GM10266 (cell line): Measurements from ENCODE around the gene SLC48A1.

Source experiments
- DNase-seq: peaks from one replicate; pipeline ENCODE4 v3.0.0; 2012; ENCODE audit errors: extremely low spot score
- TF ChIP-seq, protein P1 (sequence below): IDR thresholded peaks from 2 replicates; pipeline ENCODE4 v1.5.1; 2012; ENCODE audit warnings: mild to moderate bottlenecking, low read depth; ENCODE audit not compliant: control insufficient read depth, insufficient read depth; ENCODE audit errors: missing control alignments

Gene SLC48A1

DNA sequence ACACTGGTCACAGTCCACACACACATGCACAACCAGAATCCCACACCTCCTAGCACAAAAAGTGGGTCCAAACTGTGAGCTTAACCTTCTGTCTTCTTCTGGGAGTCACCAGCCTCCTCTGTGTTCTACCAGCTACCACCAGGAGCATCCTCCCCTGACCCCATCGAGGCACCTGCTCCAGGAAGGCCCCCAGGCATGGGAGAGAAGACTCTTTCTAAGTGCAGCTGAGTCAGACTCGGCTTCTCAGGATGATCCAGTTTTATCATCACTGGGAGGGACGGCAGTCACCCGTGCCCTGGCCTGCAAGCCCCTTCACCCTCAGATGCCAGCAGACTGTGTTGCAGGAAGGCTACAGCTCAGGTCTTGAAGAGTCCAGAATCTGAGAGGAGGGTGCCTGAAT is 39.9 kb upstream of the SLC48A1 start:
- TF ChIP-seq, protein P1, sequence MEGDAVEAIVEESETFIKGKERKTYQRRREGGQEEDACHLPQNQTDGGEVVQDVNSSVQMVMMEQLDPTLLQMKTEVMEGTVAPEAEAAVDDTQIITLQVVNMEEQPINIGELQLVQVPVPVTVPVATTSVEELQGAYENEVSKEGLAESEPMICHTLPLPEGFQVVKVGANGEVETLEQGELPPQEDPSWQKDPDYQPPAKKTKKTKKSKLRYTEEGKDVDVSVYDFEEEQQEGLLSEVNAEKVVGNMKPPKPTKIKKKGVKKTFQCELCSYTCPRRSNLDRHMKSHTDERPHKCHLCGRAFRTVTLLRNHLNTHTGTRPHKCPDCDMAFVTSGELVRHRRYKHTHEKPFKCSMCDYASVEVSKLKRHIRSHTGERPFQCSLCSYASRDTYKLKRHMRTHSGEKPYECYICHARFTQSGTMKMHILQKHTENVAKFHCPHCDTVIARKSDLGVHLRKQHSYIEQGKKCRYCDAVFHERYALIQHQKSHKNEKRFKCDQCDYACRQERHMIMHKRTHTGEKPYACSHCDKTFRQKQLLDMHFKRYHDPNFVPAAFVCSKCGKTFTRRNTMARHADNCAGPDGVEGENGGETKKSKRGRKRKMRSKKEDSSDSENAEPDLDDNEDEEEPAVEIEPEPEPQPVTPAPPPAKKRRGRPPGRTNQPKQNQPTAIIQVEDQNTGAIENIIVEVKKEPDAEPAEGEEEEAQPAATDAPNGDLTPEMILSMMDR: no peak
- no peak for DNase-seq

- TF ChIP-seq, protein P1: no peak
- no peak for DNase-seq
Measured at GRCh38 chr12:47734725-47735480, 38.1 kb upstream of the SLC48A1 start.

DNA sequence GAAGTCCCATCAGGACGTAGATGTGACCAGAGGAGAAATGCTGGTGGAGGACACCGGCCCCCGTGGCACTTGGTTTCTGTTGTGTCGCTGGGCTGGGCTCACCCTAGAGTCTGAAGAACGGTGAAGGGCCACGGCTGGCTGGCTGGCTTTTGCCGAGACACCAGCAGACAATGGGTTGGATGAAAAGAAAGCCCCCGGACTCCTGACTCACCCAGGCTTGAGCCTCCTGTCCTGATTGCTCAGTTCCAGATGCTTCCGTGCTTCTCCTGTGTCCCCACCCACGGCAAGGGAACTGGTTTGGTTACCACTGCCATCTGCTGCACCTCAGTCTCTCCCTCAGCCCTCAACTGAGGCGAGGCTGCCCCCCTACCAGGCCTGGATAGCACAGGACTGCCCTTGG is 37.4 kb upstream of the SLC48A1 start:
- DNase-seq: no peak
- TF ChIP-seq, protein P1: no peak

- DNase-seq: no peak
- TF ChIP-seq, protein P1: no peak
Measured at GRCh38 chr12:47736216-47736615, 36.8 kb upstream of the SLC48A1 start.

- no peak for DNase-seq
Measured at GRCh38 chr12:47736877-47737676, 36.0 kb upstream of the SLC48A1 start.

DNA sequence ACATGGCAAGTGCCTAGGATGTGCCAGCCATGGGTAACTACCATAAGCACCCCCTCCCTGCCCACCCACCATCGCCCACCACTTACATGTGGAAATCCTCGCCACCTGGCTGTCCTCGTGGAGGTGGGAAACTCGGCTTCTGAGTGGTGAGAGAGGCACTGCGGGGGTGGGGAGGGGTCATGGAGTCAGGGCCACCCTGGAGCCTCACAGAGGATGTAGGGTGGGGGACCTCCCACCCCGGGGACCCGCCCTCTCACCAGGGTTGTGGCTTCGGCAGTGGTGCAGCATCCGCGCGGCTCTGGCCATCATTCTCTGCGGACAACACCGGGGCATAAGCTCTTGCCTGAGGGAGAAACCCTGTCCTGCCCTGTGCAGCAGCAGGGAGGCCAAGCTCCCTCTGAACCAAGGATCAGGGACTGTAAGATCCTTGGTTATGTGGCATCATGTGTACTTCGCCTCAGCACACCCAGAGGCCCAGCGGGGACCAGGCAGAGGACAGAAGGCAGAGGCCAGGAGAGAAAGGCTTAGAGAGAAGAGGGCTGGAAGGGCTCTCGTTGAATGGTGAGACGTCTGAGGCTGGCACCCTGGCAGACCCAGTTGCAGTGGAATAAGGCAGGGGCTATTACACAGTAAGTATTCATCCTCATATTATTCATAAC is 35.0 kb upstream of the SLC48A1 start:
- TF ChIP-seq, protein P1: no peak
- DNase-seq: no peak

More at GRCh38 chr12:47736877-47737676, 36.0 kb upstream of the SLC48A1 start:
- TF ChIP-seq, protein P1: no peak
